ENCODE results near the gene ANKRD66. TPM values are rescaled to one million over a fixed set of nuclear protein-coding genes. Genes with fewer than 3 reads are reported as not detected.

The ANKRD66 gene
- total and polyA plus RNA-seq, 2 of the 4 experiments (the other 2 are of a cell fraction), result not detected

GRCh38 chr6:46699970-46700369 lies 46.8 kb upstream of the ANKRD66 start:
- dilution Hi-C loops (cut with HindIII; ENCODE audit: low sequenced_read_pairs, unreplicated experiment), result no loop called here
- H4K8ac ChIP-seq (ENCODE audit: low read depth in 2 of 2, low read length in 2 of 2), result no peak overlapping the region
- intact Hi-C loops (cut with micrococcal nuclease), result no loop called here
- no peak overlapping the region for H3K14ac ChIP-seq (replicated peaks; ENCODE audit: low read depth, low read length)
- no peak overlapping the region for H2BK120ac ChIP-seq (ENCODE audit: low read depth, low read length)
- H3K56ac ChIP-seq (ENCODE audit: extremely low read depth, insufficient read depth, low read length), result no peak overlapping the region
- no peak overlapping the region for H3K4me2 ChIP-seq (ENCODE audit: low read depth, low read length)
- no peaks in the 10 kb centered on the region for H3K79me1 ChIP-seq (ENCODE audit: low read depth in 1 of 2, low read length in 2 of 2)
- H3K9me1 ChIP-seq (ENCODE audit: insufficient read depth, low read length), result no peaks in the 10 kb centered on the region
- H3K27ac ChIP-seq (ENCODE audit: insufficient read depth, low read length), result no peak overlapping the region
- no TSS peak for BruUV-seq (replicated peaks)
- no peaks in the 10 kb centered on the region for H3K4me1 ChIP-seq (ENCODE audit: control insufficient read depth, insufficient read depth, low read length)
- H2AK9ac ChIP-seq (replicated peaks; ENCODE audit: low read depth, low read length, poor library complexity), result no peak overlapping the region
- no CpG with 5 or more reads among the region's 1 CpG for WGBS, 2 experiments (ENCODE audit: extremely low coverage in 2 of 2, insufficient read length in 1 of 2)
- H3K9me3 ChIP-seq (ENCODE audit: control insufficient read depth, insufficient read depth, low read length), result no peaks in the 10 kb centered on the region
- H2BK5ac ChIP-seq (ENCODE audit: low read depth, low read length, poor library complexity, severe bottlenecking), result no peak overlapping the region
- H4K5ac ChIP-seq (ENCODE audit: low read depth, low read length), result no peak overlapping the region
- TF ChIP-seq RFX5 (IDR thresholded peaks at IDR 0.05; ENCODE audit: low read depth, low read length) (no peak), CHD1 (IDR thresholded peaks at IDR 0.05; ENCODE audit: low read depth, low read length) (no peak)
- H3K4ac ChIP-seq (ENCODE audit: low read depth, low read length), result no peak overlapping the region
- H3K18ac ChIP-seq (ENCODE audit: low read depth, low read length), result no peak overlapping the region
- POLR2A ChIA-PET (ENCODE audit: unreplicated experiment), result no interaction called here
- H3K9ac ChIP-seq (ENCODE audit: low read depth, low read length), result no peak overlapping the region
- no peaks in the 10 kb centered on the region for H3K36me3 ChIP-seq (ENCODE audit: control insufficient read depth, insufficient read depth, low read length)
- no peak for ATAC-seq (ENCODE audit: low read depth)
- no peak overlapping the region for H3K23ac ChIP-seq (ENCODE audit: low read depth, low read length)
- no peak overlapping the region for H2AFZ ChIP-seq (replicated peaks; ENCODE audit: low read length, poor library complexity)
- H4K91ac ChIP-seq (ENCODE audit: insufficient read depth, low read depth, low read length), result no peak overlapping the region
- H2BK20ac ChIP-seq (ENCODE audit: low read depth, low read length), result no peak overlapping the region
- in situ Hi-C loops (cut with MboI; ENCODE audit: low sequenced_read_pairs), result no loop called here
- H2BK15ac ChIP-seq (ENCODE audit: low read depth, low read length), result no peak overlapping the region
- CTCF ChIA-PET, result no interaction called here
- DNase-seq, result no peak
- no peak overlapping the region for H2AK5ac ChIP-seq (ENCODE audit: low read depth, low read length)
- H3K4me3 ChIP-seq (ENCODE audit: insufficient read depth, low read depth, low read length), result no peak overlapping the region
- H4K20me1 ChIP-seq (ENCODE audit: insufficient read depth, low read length), result no peaks in the 10 kb centered on the region
- H3K27me3 ChIP-seq (ENCODE audit: control insufficient read depth, insufficient read depth, low read length), result no peaks in the 10 kb centered on the region
